ENCODE results near the gene PRUNE1.

PRUNE1 gene

DNA sequence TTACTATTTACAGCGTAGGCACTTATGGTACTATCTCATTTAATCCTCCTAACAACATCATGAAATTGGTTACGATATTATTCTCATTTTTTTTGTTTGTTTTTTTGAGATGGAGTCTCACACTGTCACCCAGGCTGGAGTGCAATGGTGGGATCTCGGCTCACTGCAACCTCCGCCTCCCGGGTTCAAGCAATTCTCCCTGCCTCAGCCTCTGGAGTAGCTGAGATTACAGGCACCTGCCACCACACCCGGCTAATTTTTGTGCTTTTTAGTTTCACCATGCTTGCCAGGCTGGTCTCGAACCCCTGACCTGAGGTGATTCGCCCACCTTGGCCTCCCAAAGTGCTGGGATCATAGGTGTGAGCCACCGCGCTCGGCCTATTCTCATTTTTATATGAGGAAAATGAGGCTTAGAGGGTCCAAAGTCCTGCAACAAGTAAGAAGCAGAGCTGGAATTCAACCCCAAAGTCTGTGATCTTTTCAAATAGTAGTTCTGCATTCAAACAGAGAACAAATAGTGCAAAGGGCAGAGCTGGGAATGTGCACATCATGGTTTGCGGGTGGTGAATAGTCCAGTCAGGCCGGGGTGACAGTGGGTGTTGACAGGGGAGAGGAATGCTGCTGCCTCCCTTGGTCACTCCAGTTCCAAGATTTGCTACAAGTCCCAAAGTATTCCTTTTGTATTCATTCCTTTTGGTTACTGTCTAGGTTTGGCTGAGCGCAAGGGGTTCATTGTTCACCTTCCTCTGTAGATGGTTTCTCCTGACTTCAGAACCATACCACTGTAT lies 4.6 kb downstream of the PRUNE1 start:
- no peak for TF ChIP-seq SPI1 (IDR thresholded peaks at IDR 0.05; ENCODE audit: low read depth, low read length)
- no peak for TF ChIP-seq POLR2AphosphoS5 (IDR thresholded peaks at IDR 0.05; ENCODE audit: low read depth, low read length)
- no peak for TF ChIP-seq PAX5 (IDR thresholded peaks at IDR 0.05; ENCODE audit: insufficient read depth, low read length, severe bottlenecking)
- no peak for TF ChIP-seq TAF1 (IDR thresholded peaks at IDR 0.05; ENCODE audit: low read depth, low read length)
- TF ChIP-seq POU2F2 (IDR thresholded peaks at IDR 0.05; ENCODE audit: low read depth, low read length): no peak
- no peak for TF ChIP-seq POLR2A (IDR thresholded peaks at IDR 0.05; ENCODE audit: low read depth, low read length)
- FAIRE-seq: no peak
- DNase-seq (ENCODE audit: insufficient read length, low spot score): no peak

- FAIRE-seq (no peak), DNase-seq (ENCODE audit: insufficient read length, low spot score) (no peak)
- TF ChIP-seq PAX5 (IDR thresholded peaks at IDR 0.05; ENCODE audit: insufficient read depth, low read length, severe bottlenecking) (no peak), TAF1 (IDR thresholded peaks at IDR 0.05; ENCODE audit: low read depth, low read length) (no peak), POLR2AphosphoS5 (IDR thresholded peaks at IDR 0.05; ENCODE audit: low read depth, low read length) (no peak), SPI1 (IDR thresholded peaks at IDR 0.05; ENCODE audit: low read depth, low read length) (no peak), POLR2A (IDR thresholded peaks at IDR 0.05; ENCODE audit: low read depth, low read length) (no peak), POU2F2 (IDR thresholded peaks at IDR 0.05; ENCODE audit: low read depth, low read length) (no peak)
Observed at GRCh38 chr1:151013518-151013917, 5.3 kb downstream of the PRUNE1 start.

DNA sequence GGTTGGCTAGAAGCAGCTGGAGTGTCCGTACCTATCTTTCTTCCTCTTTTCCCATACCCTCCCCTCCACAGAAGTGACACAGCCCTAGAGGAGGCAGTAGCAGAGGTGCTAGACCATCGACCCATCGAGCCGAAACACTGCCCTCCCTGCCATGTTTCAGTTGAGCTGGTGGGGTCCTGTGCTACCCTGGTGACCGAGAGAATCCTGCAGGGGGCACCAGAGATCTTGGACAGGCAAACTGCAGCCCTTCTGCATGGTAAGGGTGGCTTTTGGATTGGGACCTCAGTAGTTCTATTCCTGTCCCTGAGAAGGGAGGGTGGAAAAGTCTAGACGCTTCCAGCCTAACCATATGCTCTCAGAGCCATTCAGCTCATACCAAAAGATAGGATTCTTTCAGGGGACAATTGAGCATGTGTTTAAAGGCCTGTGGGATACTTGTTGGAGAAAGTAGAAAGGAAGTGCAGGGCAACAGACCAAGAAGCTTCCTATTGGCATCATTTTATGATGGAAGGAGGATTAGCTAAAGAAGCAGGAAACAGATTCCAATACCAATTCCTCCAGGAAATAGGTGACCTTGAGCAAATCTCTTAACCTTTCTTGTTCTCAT lies 16.4 kb downstream of the PRUNE1 start:
- no peak for TF ChIP-seq POLR2AphosphoS5 (IDR thresholded peaks at IDR 0.05; ENCODE audit: low read depth, low read length)
- no peak for TF ChIP-seq TAF1 (IDR thresholded peaks at IDR 0.05; ENCODE audit: low read depth, low read length)
- TF ChIP-seq PAX5 (IDR thresholded peaks at IDR 0.05; ENCODE audit: insufficient read depth, low read length, severe bottlenecking): no peak
- TF ChIP-seq POLR2A (IDR thresholded peaks at IDR 0.05; ENCODE audit: low read depth, low read length): no peak
- TF ChIP-seq POU2F2 (IDR thresholded peaks at IDR 0.05; ENCODE audit: low read depth, low read length): no peak
- no peak for TF ChIP-seq SPI1 (IDR thresholded peaks at IDR 0.05; ENCODE audit: low read depth, low read length)
- FAIRE-seq: peak; percentile 95
- peak; percentile 74 for DNase-seq (ENCODE audit: insufficient read length, low spot score)

DNA sequence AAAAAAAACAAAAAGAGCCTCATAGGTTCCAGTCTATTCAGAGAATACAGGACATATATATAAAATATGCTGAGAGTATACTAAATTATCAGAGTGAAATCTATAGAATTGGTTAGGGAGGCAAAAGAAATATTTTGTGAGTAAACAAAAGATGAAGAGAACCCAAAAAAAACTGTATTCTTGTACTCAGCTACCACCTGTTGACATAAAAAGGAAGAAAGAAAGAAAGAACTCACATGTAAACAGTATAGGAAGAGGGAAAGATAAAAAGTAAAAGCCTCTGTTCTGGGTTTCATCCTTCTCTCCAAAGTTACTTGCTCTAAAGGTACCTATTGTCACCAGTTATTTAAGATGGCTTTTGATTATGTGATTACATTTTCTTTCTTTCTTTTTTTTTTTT lies 18.2 kb downstream of the PRUNE1 start:
- no peak for FAIRE-seq
- no peak for TF ChIP-seq PAX5 (IDR thresholded peaks at IDR 0.05; ENCODE audit: insufficient read depth, low read length, severe bottlenecking)
- TF ChIP-seq SPI1 (IDR thresholded peaks at IDR 0.05; ENCODE audit: low read depth, low read length): no peak
- TF ChIP-seq POLR2AphosphoS5 (IDR thresholded peaks at IDR 0.05; ENCODE audit: low read depth, low read length): no peak
- no peak for TF ChIP-seq TAF1 (IDR thresholded peaks at IDR 0.05; ENCODE audit: low read depth, low read length)
- no peak for TF ChIP-seq POLR2A (IDR thresholded peaks at IDR 0.05; ENCODE audit: low read depth, low read length)
- no peak for TF ChIP-seq POU2F2 (IDR thresholded peaks at IDR 0.05; ENCODE audit: low read depth, low read length)
- DNase-seq (ENCODE audit: insufficient read length, low spot score): no peak

DNA sequence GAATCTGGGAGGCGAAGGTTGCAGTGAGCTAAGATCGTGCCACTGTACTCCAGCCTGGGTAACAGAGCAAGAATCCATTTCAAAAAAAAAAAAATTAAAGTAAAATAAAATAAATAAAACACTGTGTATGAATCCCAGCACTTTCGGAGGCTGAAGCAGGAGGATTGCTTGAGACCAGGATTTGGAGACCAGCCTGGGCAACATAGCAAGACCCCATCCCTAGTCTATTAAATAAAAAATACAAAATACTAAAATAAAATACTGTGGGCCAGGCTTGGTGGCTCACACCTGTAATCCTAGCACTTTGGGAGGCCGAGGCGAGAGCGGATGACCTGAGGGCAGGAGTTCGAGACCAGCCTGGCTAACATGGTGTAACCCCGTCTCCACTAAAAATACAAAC lies 23.9 kb downstream of the PRUNE1 start:
- TF ChIP-seq POU2F2 (IDR thresholded peaks at IDR 0.05; ENCODE audit: low read depth, low read length) (no peak), PAX5 (IDR thresholded peaks at IDR 0.05; ENCODE audit: insufficient read depth, low read length, severe bottlenecking) (no peak), POLR2A (IDR thresholded peaks at IDR 0.05; ENCODE audit: low read depth, low read length) (no peak), TAF1 (IDR thresholded peaks at IDR 0.05; ENCODE audit: low read depth, low read length) (no peak), SPI1 (IDR thresholded peaks at IDR 0.05; ENCODE audit: low read depth, low read length) (no peak), POLR2AphosphoS5 (IDR thresholded peaks at IDR 0.05; ENCODE audit: low read depth, low read length) (no peak)
- no peak for DNase-seq (ENCODE audit: insufficient read length, low spot score)
- FAIRE-seq: no peak

DNA sequence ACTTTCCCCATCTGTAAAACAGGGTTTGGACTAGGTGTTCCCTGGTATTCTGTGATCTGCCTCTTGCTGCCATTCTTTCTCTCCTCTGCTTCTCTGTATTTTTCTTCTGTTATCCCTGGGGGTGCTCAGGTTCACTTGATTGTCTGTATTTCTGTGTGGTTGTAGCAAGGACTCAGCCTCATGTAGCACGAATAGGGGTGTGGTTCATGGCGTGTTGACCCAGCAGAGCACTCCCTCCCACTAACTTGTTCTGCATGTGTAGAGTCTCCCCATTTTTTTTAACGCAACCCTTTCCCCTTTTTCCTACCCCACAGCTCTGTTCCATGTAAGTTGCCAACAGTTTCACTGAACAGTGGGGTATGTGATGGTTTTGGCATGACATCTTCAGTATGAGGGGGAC lies 26.9 kb downstream of the PRUNE1 start:
- DNase-seq (ENCODE audit: insufficient read length, low spot score) (no peak), FAIRE-seq (no peak)
- TF ChIP-seq POLR2AphosphoS5 (IDR thresholded peaks at IDR 0.05; ENCODE audit: low read depth, low read length) (no peak), POLR2A (IDR thresholded peaks at IDR 0.05; ENCODE audit: low read depth, low read length) (no peak), SPI1 (IDR thresholded peaks at IDR 0.05; ENCODE audit: low read depth, low read length) (no peak), TAF1 (IDR thresholded peaks at IDR 0.05; ENCODE audit: low read depth, low read length) (no peak), PAX5 (IDR thresholded peaks at IDR 0.05; ENCODE audit: insufficient read depth, low read length, severe bottlenecking) (no peak), POU2F2 (IDR thresholded peaks at IDR 0.05; ENCODE audit: low read depth, low read length) (no peak)

DNA sequence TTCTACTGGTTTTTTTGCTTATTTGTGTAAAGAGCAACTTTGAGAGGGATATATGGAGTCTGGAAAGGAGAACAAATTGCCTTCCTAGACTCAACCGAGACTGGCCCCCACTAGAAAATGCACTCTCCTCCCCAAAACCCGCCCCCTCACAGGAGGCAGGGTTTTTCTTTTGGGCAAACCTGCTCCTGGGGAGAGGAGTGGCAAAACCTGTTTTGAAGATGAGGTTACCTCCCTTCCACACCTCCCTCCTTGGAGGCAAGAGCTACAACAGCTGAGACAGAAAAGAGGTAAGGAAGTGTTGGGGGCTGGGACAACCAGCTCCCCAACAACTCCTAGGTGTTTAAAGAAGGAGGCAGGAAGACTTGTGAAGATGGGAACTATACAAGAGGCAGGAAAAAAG lies 28.1 kb downstream of the PRUNE1 start, which contains the start of gene BNIPL:
Gene BNIPL (plus strand): TSS at position 231 of the 400 bp plus-strand sequence. CDS start 140 bp downstream, at position 371.
- FAIRE-seq (no peak), DNase-seq (ENCODE audit: insufficient read length, low spot score) (no peak)
- TF ChIP-seq SPI1 (IDR thresholded peaks at IDR 0.05; ENCODE audit: low read depth, low read length) (no peak), POU2F2 (IDR thresholded peaks at IDR 0.05; ENCODE audit: low read depth, low read length) (no peak), TAF1 (IDR thresholded peaks at IDR 0.05; ENCODE audit: low read depth, low read length) (no peak), PAX5 (IDR thresholded peaks at IDR 0.05; ENCODE audit: insufficient read depth, low read length, severe bottlenecking) (no peak), POLR2A (IDR thresholded peaks at IDR 0.05; ENCODE audit: low read depth, low read length) (no peak)

DNA sequence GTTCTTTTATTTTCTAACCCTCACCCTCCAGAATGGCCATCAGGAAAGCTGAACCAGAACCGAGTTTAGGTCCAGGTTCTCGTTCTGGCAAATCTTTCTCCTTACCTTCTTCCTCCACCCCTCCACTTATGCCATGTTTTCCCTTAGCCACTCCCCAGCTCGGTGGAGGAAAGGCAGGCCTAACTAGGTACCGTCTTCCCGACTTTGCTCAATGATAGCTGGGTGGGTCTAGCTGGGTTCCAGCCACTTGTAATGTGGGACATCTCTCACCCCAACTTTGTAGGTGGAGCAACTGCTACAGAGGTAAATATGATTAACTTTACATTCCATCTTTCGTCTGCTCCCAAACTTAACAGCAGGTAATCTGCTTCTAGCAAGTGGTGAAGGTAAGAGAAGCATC lies 28.8 kb downstream of the PRUNE1 start:
- FAIRE-seq: no peak
- no peak for DNase-seq (ENCODE audit: insufficient read length, low spot score)
- TF ChIP-seq PAX5 (IDR thresholded peaks at IDR 0.05; ENCODE audit: insufficient read depth, low read length, severe bottlenecking) (no peak), POLR2AphosphoS5 (IDR thresholded peaks at IDR 0.05; ENCODE audit: low read depth, low read length) (no peak), SPI1 (IDR thresholded peaks at IDR 0.05; ENCODE audit: low read depth, low read length) (no peak), POU2F2 (IDR thresholded peaks at IDR 0.05; ENCODE audit: low read depth, low read length) (no peak), TAF1 (IDR thresholded peaks at IDR 0.05; ENCODE audit: low read depth, low read length) (no peak), POLR2A (IDR thresholded peaks at IDR 0.05; ENCODE audit: low read depth, low read length) (no peak)

- FAIRE-seq (no peak), DNase-seq (ENCODE audit: insufficient read length, low spot score) (no peak)
- TF ChIP-seq POLR2A (IDR thresholded peaks at IDR 0.05; ENCODE audit: low read depth, low read length): no peak
- no peak for TF ChIP-seq POU2F2 (IDR thresholded peaks at IDR 0.05; ENCODE audit: low read depth, low read length)
- TF ChIP-seq TAF1 (IDR thresholded peaks at IDR 0.05; ENCODE audit: low read depth, low read length): no peak
- TF ChIP-seq POLR2AphosphoS5 (IDR thresholded peaks at IDR 0.05; ENCODE audit: low read depth, low read length): no peak
- no peak for TF ChIP-seq PAX5 (IDR thresholded peaks at IDR 0.05; ENCODE audit: insufficient read depth, low read length, severe bottlenecking)
- no peak for TF ChIP-seq SPI1 (IDR thresholded peaks at IDR 0.05; ENCODE audit: low read depth, low read length)
Observed at GRCh38 chr1:151039521-151039920, 31.3 kb downstream of the PRUNE1 start.

All from GM12891 (cell line).